Measurements from ENCODE around the gene CRYL1. TPM values are rescaled to one million over a fixed set of nuclear protein-coding genes. Genes with fewer than 3 reads are reported as not detected.

The CRYL1 gene
- polyA plus RNA-seq, 1 donor: 26.3 TPM

- DNase-seq (ENCODE audit: low read depth): no peak
These were observed 31.0 kb downstream of the CRYL1 start for GRCh38 chr13:20494656-20495055.

- DNase-seq (ENCODE audit: low read depth): no peak
These were observed 33.0 kb downstream of the CRYL1 start for GRCh38 chr13:20492641-20493040.

DNA sequence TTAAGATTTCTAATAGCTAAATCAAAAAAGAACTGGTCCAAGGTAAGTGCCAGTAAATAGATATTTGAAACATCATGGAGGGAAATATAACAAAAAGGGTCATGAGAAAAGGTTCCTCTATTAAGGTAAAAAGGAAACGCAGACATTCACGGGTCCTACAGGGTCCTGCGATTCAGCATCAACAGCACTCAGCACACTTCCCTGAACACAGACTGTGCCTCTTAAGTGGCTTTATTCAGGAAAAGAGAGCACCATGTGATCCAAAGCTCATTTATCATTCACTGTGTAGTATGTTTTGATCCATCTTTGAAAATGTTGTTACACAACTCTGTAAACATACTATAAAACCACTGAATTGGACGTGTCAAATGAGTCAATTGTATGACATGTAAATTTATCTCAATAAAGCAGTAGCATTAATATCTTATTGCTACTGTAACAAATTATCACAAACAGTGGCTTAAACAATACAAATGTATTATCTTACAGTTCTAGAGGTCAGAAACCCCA, 33.7 kb downstream of the CRYL1 start:
- DNase-seq (ENCODE audit: low read depth): no peak

DNA sequence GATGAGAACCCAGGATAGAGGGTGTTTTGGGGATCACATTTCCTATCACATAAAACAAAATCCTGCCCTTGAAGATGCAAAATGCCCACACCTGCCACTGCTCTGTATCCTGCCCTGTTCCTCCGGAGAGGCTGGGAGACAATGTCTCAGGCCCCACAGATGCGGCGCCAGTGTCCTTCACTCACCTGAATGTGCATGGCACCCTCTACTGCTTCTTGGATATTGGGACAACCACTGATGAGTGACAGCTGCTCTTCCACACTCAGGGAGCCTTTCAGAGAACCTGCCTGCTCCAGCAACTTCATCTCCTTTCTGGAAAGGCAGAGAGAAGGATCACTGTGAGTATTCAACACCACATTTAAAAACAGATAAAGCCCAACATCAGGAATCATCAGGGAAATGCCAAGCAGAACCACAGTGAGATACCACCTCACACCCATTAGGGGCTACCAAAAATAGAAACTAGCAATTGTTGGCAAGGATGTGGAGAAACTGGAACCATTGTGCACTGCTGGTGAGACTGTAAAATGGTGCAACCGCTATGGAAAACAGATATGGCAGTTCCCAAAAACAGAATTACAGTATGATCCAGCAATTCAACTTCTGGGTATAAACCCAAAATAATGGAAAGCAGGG, 36.4 kb downstream of the CRYL1 start:
- DNase-seq (ENCODE audit: low read depth): no peak

DNA sequence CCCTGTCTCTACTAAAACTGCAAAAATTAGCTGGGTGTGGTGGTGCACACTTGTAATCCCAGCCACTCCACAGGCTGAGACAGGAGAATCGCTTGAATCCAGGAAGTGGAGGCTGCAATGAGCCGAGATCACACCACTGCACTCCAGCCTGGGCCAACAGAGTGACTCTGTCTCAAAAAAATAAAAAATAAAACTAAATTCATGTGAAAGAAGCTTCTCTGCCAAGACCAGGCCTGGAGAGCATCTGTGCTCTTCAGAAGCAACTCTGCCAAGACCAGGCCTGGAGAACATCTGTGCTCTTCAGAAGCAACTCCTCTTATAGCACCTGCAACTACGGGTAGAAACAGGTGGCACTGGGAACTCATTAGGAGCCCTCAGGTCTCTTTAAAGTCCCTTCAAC, 37.7 kb downstream of the CRYL1 start:
- DNase-seq (ENCODE audit: low read depth): no peak

GRCh38 chr13:20482787-20483186, 42.9 kb downstream of the CRYL1 start:
- DNase-seq (ENCODE audit: low read depth): no peak

GRCh38 chr13:20482275-20482761, 43.3 kb downstream of the CRYL1 start:
- no peak for DNase-seq (ENCODE audit: low read depth)

GRCh38 chr13:20477394-20477793, 48.3 kb downstream of the CRYL1 start:
- DNase-seq (ENCODE audit: low read depth): no peak

- no peak for DNase-seq (ENCODE audit: low read depth)
These were observed 49.5 kb downstream of the CRYL1 start for GRCh38 chr13:20475927-20476691.

DNA sequence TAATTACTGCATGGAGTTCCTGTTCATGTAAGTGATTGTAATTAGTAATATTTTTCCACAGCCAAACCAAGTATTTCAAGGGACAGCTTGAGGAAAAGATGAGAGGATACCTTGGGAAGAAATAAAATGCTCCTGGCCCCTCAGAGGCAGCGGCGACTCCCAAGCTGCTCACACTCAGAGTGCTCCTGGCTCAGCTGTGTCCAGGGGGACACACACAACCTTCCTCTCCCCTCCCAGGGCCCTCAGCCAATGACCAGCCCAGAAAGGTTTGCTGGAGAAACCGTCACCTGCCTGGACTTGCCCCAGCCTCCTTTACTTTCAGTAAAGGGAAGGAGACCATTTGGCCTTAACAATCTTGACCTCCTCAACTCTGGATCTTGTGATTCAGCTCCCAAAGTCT, 51.1 kb downstream of the CRYL1 start:
- no peak for DNase-seq (ENCODE audit: low read depth)

DNA sequence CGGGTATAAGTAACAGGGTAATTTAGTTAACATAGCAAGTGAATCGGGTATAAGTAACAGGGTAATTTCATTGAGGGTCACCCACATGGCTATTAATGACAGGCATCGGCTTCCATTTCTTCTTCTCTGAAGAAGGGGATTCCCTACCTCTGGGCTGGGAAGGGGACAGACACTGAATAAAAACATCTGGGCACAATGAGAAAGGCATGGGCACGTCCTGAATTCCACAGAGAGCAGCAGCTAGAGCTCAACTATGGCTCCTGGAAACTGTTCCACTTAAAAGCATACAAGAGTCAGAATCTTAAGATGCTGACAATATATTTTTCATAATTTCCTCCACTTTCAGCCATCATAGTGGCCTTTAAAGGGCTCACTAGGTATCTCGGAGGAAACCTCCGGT, 51.8 kb downstream of the CRYL1 start:
- no peak for DNase-seq (ENCODE audit: low read depth)

DNA sequence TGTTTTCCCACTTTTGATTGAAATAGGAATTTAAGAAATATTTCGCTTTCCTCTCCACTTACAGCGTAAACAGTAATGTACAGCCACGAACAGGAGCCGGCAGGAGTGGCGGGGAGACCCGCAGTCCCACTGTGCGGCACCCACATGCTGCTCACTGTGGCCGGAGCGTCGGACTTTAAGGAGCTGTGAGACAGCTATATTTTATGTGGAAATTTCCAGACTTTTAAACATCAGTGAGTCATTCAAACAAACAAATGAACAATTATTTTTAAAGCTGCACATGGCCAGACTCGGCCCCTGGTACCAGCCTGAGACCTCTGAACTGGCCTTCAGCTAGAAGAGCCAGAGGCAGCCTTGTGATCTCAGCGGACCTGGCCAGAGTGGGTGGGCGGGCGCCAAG, 52.5 kb downstream of the CRYL1 start:
- no peak for DNase-seq (ENCODE audit: low read depth)

- no peak for DNase-seq (ENCODE audit: low read depth)
These were observed 53.1 kb downstream of the CRYL1 start for GRCh38 chr13:20472531-20472930.

- DNase-seq (ENCODE audit: low read depth): no peak
These were observed 55.5 kb downstream of the CRYL1 start for GRCh38 chr13:20470136-20470535.

DNA sequence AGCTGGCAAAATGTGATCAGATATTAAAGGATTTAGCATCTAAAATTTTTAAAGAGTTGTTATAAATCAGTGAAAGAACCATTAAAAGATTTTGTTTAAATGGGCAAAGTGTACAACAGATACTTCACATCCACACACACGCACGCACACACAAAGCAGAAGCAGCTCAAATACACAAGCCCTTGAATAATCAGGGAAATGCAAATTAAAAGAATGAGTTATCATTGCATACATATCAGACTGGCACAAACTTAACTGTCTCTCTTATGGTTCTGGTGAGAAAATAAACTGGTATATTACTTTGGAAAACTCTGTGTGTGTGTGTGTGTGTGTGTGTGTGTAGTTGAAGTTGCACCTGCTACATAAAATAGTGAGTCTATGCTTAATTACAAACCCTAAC, 59.3 kb downstream of the CRYL1 start:
- DNase-seq (ENCODE audit: low read depth): no peak

DNA sequence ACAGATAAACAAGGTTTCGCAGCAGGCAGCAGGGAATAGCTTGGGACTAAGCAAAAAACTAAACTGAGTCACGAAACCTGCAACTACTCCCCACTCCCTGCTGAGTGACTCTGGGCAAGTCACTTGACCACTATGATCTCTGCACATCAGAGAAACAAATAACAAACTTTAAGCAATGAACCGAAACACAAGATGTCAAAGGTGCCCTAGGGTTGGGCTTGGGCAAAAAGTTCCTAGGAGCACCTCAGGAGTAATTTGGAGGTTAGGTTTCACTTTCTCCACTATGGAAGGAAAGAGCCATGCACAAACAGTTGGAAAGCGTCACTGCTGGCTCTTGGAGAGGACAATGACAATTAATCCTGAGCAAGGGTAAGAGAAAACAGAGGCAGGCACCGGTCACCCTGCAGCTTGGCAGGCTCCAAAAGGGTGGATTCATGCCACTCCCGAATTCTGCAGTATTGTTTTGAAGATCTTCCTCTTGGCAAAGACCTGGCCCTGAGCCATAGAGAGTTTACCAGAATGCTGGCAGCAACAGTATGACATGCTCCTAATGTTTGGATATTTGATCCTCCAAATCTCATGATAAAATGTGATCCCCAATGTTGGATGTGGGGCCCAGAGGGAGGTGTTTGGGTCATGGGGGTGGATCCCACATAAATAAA, 60.3 kb downstream of the CRYL1 start:
- no peak for DNase-seq (ENCODE audit: low read depth)

- DNase-seq (ENCODE audit: low read depth): no peak
These were observed 62.7 kb downstream of the CRYL1 start for GRCh38 chr13:20462921-20463320.

DNA sequence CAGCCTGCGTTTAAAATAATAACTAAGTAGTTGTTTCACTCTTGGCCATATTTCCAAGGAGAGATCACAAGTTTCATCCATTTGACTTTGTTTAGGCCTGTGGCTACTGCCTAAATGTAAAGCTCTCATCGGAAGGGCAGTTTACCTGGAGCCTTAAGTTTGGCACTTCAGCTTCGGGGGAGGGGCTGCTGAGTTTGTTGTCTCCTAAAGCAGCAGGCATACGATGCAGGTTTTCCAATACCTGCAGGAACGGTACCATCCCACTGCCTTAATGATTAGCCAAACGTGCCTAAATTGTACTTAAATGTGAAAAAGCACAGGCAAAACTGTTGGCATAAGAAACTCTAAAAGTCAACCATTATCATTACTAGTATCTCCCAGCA, 63.1 kb downstream of the CRYL1 start:
- no peak for DNase-seq (ENCODE audit: low read depth)

- no peak for DNase-seq (ENCODE audit: low read depth)
These were observed 63.7 kb downstream of the CRYL1 start for GRCh38 chr13:20461860-20462532.

DNA sequence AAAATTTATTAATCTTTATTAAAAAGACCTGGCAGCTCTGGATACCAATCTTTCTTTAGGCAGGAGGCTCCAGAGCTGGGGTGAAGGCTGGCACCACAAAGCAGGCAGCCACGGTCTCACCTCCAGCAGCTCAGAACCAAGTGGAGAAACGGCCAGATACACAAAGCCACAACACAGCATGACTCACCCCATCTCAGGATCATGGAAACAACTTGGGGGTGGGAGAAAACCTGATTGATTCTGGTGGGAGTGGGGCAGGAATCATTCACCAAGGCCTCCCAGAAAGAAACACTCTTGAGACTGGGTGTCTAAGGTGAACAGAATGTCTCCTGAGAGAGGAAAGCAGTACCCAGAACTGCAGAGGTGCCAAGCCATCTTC, 64.2 kb downstream of the CRYL1 start:
- DNase-seq (ENCODE audit: low read depth): no peak

GRCh38 chr13:20460761-20461160, 64.9 kb downstream of the CRYL1 start:
- no peak for DNase-seq (ENCODE audit: low read depth)

DNA sequence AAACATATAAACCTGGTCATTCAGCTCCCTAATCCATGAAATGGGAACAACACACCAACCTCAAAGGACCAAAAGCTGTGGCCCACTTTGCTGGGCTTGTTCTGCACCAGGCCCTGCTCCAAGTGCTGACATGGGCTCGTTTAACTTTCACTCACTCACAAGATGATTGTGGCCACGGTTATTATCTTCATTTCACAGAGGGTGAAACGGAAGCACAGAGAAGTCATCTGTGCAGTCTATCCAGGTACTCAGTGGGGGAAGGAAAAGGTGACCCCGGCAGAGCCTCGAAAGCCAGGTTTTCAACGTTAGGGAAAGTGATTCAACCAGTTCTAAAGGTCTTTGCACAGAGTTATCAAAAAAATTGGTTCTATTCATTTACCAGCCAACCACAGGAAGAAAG, 68.0 kb downstream of the CRYL1 start:
- DNase-seq (ENCODE audit: low read depth): no peak
